ENCODE data around the gene MAPK9. TPM values are rescaled to one million over a fixed set of nuclear protein-coding genes. Genes with fewer than 3 reads are reported as not detected.

Gene MAPK9
- total RNA-seq, 1 experiment from 2014 or later: 43.4 TPM

DNA sequence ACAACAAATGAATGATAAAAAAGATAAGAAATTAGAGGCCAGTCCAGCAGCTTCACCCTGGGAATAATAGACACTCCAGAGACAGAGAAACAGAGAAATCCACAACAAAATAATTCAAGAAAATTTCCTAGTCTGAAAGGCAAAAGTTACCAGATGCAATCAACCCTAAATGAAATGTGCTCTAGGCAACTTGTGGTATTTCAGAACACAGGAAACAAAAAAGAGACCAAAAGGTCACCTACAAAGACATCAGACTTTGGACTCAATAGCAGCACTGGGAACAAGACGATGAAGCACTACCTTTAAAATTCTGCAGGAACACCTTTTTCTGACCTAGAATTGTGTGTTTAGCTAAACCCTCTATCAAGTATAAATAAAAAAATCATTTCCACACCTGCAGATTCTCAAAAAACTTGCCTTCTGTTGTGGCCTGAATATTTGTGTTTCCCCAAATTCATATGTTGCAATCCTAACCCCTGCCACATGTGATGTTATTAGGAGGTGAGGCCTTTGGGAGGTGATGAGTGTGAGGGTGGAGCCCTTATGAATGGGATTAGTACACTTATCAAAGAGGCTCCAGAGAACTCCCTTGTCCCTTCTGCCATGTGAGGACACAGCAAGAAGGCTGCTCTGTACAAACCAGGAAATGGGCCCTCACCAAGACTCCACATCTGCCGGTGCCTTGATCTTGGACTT, 5.9 kb upstream of the MAPK9 start:
- CTCF ChIA-PET: interaction anchor here (0.9 kb wide), 1 partner anchor 18 kb away, joined by 3 read pairs; no protein-coding TSS in a partner anchor
- no peaks in the 10 kb centered on the region for H4K20me1 ChIP-seq (ENCODE audit: insufficient read depth)
- H3K9me2 ChIP-seq (ENCODE audit: insufficient read depth): no peaks in the 10 kb centered on the region
- no peak overlapping the region for H3K27ac ChIP-seq (ENCODE audit: low read depth, low read length)
- TF ChIP-seq CBX3 (IDR thresholded peaks at IDR 0.05; ENCODE audit: low read depth) (no peak), JUND (IDR thresholded peaks at IDR 0.05) (no peak), RAD21 (IDR thresholded peaks at IDR 0.05; ENCODE audit: low read depth) (no peak), EZH2 (IDR thresholded peaks at IDR 0.05) (no peak), POLR2A (IDR thresholded peaks at IDR 0.05; ENCODE audit: borderline replicate concordance, extremely low read depth, insufficient read depth, insufficient read length) (no peak), CEBPB (IDR thresholded peaks at IDR 0.05; ENCODE audit: low read depth) (no peak), EGR1 (IDR thresholded peaks at IDR 0.05; ENCODE audit: low read depth) (no peak), EZH2phosphoT487 (IDR thresholded peaks at IDR 0.05; ENCODE audit: borderline replicate concordance) (no peak), TCF7L2 (IDR thresholded peaks at IDR 0.05; ENCODE audit: borderline replicate concordance, extremely low read depth, insufficient read depth, insufficient read length) (no peak), ZNF274 (IDR thresholded peaks at IDR 0.05; ENCODE audit: low read depth, low read length) (no peak), SRF (IDR thresholded peaks at IDR 0.05; ENCODE audit: low read depth) (no peak), ELF1 (IDR thresholded peaks at IDR 0.05; ENCODE audit: borderline replicate concordance, low read depth) (no peak)
- TF ChIP-seq, protein P1, sequence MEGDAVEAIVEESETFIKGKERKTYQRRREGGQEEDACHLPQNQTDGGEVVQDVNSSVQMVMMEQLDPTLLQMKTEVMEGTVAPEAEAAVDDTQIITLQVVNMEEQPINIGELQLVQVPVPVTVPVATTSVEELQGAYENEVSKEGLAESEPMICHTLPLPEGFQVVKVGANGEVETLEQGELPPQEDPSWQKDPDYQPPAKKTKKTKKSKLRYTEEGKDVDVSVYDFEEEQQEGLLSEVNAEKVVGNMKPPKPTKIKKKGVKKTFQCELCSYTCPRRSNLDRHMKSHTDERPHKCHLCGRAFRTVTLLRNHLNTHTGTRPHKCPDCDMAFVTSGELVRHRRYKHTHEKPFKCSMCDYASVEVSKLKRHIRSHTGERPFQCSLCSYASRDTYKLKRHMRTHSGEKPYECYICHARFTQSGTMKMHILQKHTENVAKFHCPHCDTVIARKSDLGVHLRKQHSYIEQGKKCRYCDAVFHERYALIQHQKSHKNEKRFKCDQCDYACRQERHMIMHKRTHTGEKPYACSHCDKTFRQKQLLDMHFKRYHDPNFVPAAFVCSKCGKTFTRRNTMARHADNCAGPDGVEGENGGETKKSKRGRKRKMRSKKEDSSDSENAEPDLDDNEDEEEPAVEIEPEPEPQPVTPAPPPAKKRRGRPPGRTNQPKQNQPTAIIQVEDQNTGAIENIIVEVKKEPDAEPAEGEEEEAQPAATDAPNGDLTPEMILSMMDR (IDR thresholded peaks at IDR 0.05 in 2 of 3, conservative IDR thresholded peaks at IDR 0.05 in 1 of 3; ENCODE audit: borderline replicate concordance in 1 of 3, insufficient read depth in 1 of 3, low read depth in 2 of 3, low read length in 2 of 3): no peak
- TF ChIP-seq, protein P2, sequence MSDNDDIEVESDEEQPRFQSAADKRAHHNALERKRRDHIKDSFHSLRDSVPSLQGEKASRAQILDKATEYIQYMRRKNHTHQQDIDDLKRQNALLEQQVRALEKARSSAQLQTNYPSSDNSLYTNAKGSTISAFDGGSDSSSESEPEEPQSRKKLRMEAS (IDR thresholded peaks at IDR 0.05): no peak
- H3K79me2 ChIP-seq (ENCODE audit: insufficient read depth, low read length): no peaks in the 10 kb centered on the region
- H2AFZ ChIP-seq (ENCODE audit: low read depth, low read length, poor library complexity, severe bottlenecking): no peak overlapping the region
- POLR2A ChIA-PET: no interaction called here
- BruUV-seq (replicated peaks): no TSS peak
- no peak for DNase-seq (ENCODE audit: low read depth, low spot score)
- no peaks in the 10 kb centered on the region for H3K27me3 ChIP-seq (ENCODE audit: insufficient read depth, low read length)
- no peak overlapping the region for H3K4me2 ChIP-seq (ENCODE audit: low read length)
- H3K36me3 ChIP-seq (ENCODE audit: control insufficient read depth in 1 of 2, insufficient read depth in 2 of 2, low read length in 2 of 2): no peaks in the 10 kb centered on the region
- no peak overlapping the region for H3K4me3 ChIP-seq (replicated peaks in 1 of 2; ENCODE audit: low read depth in 1 of 2, low read length in 2 of 2)
- intact Hi-C loops (cut with micrococcal nuclease): loop anchor here (10.0 kb wide), 1 partner anchor 173 kb away; no protein-coding TSS in a partner anchor
- ATAC-seq: no peak
- RAD21 ChIA-PET (ENCODE audit: low non-redundant PET in 1 of 2, low total read pairs in 2 of 2, uncharacterized antibody in 2 of 2, unreplicated experiment in 2 of 2): no interaction called here
- H3K4me1 ChIP-seq (ENCODE audit: control insufficient read depth in 1 of 2, insufficient read depth in 2 of 2, low read length in 2 of 2): peaks cover 5 to 13% of the 10 kb centered on the region in 2 experiments
- no peak overlapping the region for H3K9ac ChIP-seq (ENCODE audit: low read length)
- H3K9me3 ChIP-seq (ENCODE audit: control insufficient read depth in 1 of 2, insufficient read depth in 1 of 2, low read depth in 1 of 2, low read length in 2 of 2): no peaks in the 10 kb centered on the region

All from HCT116 (cell line).